HCT116 (cell line): Measurements from ENCODE around the gene ZNF335. TPM values are rescaled to one million over a fixed set of nuclear protein-coding genes. Genes with fewer than 3 reads are reported as not detected.

ENCODE experiments used
- ATAC-seq: fragments of 200-7000 bp; cut with Tn5 transposase; 2 replicates; pipeline ENCODE4 v1.9.1; 2020; ENCODE audit warnings: mild to moderate bottlenecking, moderate library complexity
- BruUV-seq: library from RNA; stranded (reverse); fragments of 400-500 nt; replicated peaks from 2 replicates; lab custom pipeline; 2021; lab: Mats Ljungman, UMichigan
- CTCF ChIA-PET: fragments of 300-600 bp; sonication (Branson Sonifier 250); formaldehyde crosslinking; loops from one replicate; lab custom pipeline; 2021; ENCODE audit warnings: antibody characterized with exemption; lab: Charles Lee
- POLR2A ChIA-PET: fragments of 300-600, 350-600 bp; sonication (Branson Sonifier 250); formaldehyde crosslinking; loops from one replicate; lab custom pipeline; 2021; ENCODE audit warnings: antibody characterized with exemption; lab: Charles Lee
- RAD21 ChIA-PET, 2 experiments: fragments of 300-600 bp; sonication (Branson Sonifier 250); formaldehyde crosslinking; loops; one replicate each; lab custom pipeline; 2023; ENCODE audit warnings: low total read pairs in 2 of 2; ENCODE audit not compliant: uncharacterized antibody in 2 of 2, unreplicated experiment in 2 of 2, low non-redundant PET in 1 of 2; lab: Charles Lee
- DNase-seq: peaks from one replicate; pipeline ENCODE4 v3.0.0-alpha.2; 2010; ENCODE audit warnings: low read depth, low spot score
- H2AFZ ChIP-seq: fragments of 200-600 bp; shearing (Covaris generic), sonication (generic); 2 replicates; pipeline ENCODE4 v1.6.1; 2017; ENCODE audit warnings: low read depth, mixed run types, mixed read lengths, antibody characterized with exemption, low read length; ENCODE audit not compliant: poor library complexity, severe bottlenecking
- H3K27ac ChIP-seq: 2 replicates; pipeline ENCODE4 v1.5.1; 2012; ENCODE audit warnings: low read depth, low read length
- H3K27me3 ChIP-seq: fragments of 200-600 bp; sonication (generic); 2 replicates; pipeline ENCODE4 v1.6.1; 2016; ENCODE audit warnings: mixed run types, low read length, mixed read lengths; ENCODE audit not compliant: insufficient read depth
- H3K36me3 ChIP-seq, 2 experiments: fragments of 200-500 bp in 1 of 2; fragments of 200-600 bp in 1 of 2; sonication (Bioruptor generic) in 1 of 2; sonication (generic) in 1 of 2; 2 replicates each; pipeline versions ENCODE4 v1.5.1 to v1.6.1; 2014 to 2016; ENCODE audit warnings: low read length in 2 of 2, inconsistent platforms in 1 of 2, mixed read lengths in 1 of 2, mixed run types in 1 of 2; ENCODE audit not compliant: insufficient read depth in 2 of 2, control insufficient read depth in 1 of 2
- H3K4me1 ChIP-seq, 2 experiments: fragments of 200-600 bp in 1 of 2; sonication (generic) in 1 of 2; 2 replicates each; pipeline versions ENCODE4 v1.5.1 to v1.6.1; 2012 to 2017; ENCODE audit warnings: low read length in 2 of 2, inconsistent platforms in 1 of 2, mild to moderate bottlenecking in 1 of 2, mixed read lengths in 1 of 2, mixed run types in 1 of 2, moderate library complexity in 1 of 2; ENCODE audit not compliant: insufficient read depth in 2 of 2, control insufficient read depth in 1 of 2
- H3K4me2 ChIP-seq: fragments of 200-600 bp; sonication (generic); 2 replicates; pipeline ENCODE4 v1.6.1; 2017; ENCODE audit warnings: mixed run types, low read length, mixed read lengths
- H3K4me3 ChIP-seq, 2 experiments: fragments of 200-600 bp in 1 of 2; sonication (generic) in 1 of 2; replicated peaks in 1 of 2; 2 replicates each; pipeline ENCODE4 v1.5.1; 2011 to 2016; ENCODE audit warnings: low read length in 2 of 2, control low read depth in 1 of 2, low read depth in 1 of 2, mild to moderate bottlenecking in 1 of 2, mixed read lengths in 1 of 2, mixed run types in 1 of 2
- H3K79me2 ChIP-seq: fragments of 200-600 bp; sonication (generic); 2 replicates; pipeline ENCODE4 v1.6.1; 2017; ENCODE audit warnings: mild to moderate bottlenecking, mixed run types, low read length, moderate library complexity, mixed read lengths; ENCODE audit not compliant: insufficient read depth
- H3K9ac ChIP-seq: fragments of 200-600 bp; sonication (generic); 2 replicates; pipeline ENCODE4 v1.6.1; 2016; ENCODE audit warnings: low read length, mixed read lengths
- H3K9me2 ChIP-seq: fragments of 200-600 bp; sonication (generic), shearing (Covaris generic); 2 replicates; pipeline ENCODE4 v1.6.1; 2017; ENCODE audit warnings: mixed run types, mild to moderate bottlenecking, moderate library complexity; ENCODE audit not compliant: insufficient read depth
- H3K9me3 ChIP-seq, 2 experiments: fragments of 200-500 bp in 1 of 2; fragments of 200-600 bp in 1 of 2; sonication (Bioruptor generic) in 1 of 2; sonication (generic) in 1 of 2; 2 replicates each; pipeline ENCODE4 v1.6.1; 2014 to 2017; ENCODE audit warnings: low read length in 2 of 2, mixed read lengths in 2 of 2, inconsistent platforms in 1 of 2, low read depth in 1 of 2, mild to moderate bottlenecking in 1 of 2, mixed run types in 1 of 2, moderate library complexity in 1 of 2; ENCODE audit not compliant: control insufficient read depth in 1 of 2, insufficient read depth in 1 of 2
- H4K20me1 ChIP-seq: fragments of 200-600 bp; sonication (generic), shearing (Covaris generic); 2 replicates; pipeline ENCODE4 v1.6.1; 2017; ENCODE audit warnings: mixed run types, mild to moderate bottlenecking, moderate library complexity; ENCODE audit not compliant: insufficient read depth
- ATF3 ChIP-seq: IDR thresholded peaks from 2 replicates; pipeline ENCODE4 v1.6.1; 2012
- CBX3 ChIP-seq: IDR thresholded peaks from 2 replicates; pipeline ENCODE4 v1.6.1; 2012; ENCODE audit warnings: low read depth
- CTCF ChIP-seq, 3 experiments: fragments of 200-600 bp in 1 of 3; sonication (generic) in 1 of 3; IDR thresholded peaks in 2 of 3; conservative IDR thresholded peaks in 1 of 3; 2 replicates each; pipeline ENCODE4 v1.5.1; 2012 to 2017; ENCODE audit warnings: low read depth in 2 of 3, low read length in 2 of 3, antibody characterized with exemption in 1 of 3, borderline replicate concordance in 1 of 3, control low read depth in 1 of 3, mild to moderate bottlenecking in 1 of 3, mixed read lengths in 1 of 3, mixed run types in 1 of 3, moderate library complexity in 1 of 3; ENCODE audit not compliant: insufficient read depth in 1 of 3
- EGR1 ChIP-seq: IDR thresholded peaks from 2 replicates; pipeline ENCODE4 v1.6.1; 2012; ENCODE audit warnings: low read depth
- ELF1 ChIP-seq: IDR thresholded peaks from 2 replicates; pipeline ENCODE4 v1.6.1; 2012; ENCODE audit warnings: low read depth, borderline replicate concordance
- EZH2 ChIP-seq: fragments of 200-600 bp; sonication (generic); IDR thresholded peaks from 2 replicates; pipeline ENCODE4 v1.6.1; 2017; ENCODE audit warnings: antibody characterized with exemption, mixed run types
- EZH2phosphoT487 ChIP-seq: fragments of 200-600 bp; IDR thresholded peaks from 2 replicates; pipeline ENCODE4 v1.6.1; 2018; ENCODE audit warnings: antibody characterized with exemption, borderline replicate concordance
- FOSL1 ChIP-seq: IDR thresholded peaks from 2 replicates; pipeline ENCODE4 v1.6.1; 2012; ENCODE audit warnings: low read depth
- JUND ChIP-seq: IDR thresholded peaks from 2 replicates; pipeline ENCODE4 v1.6.1; 2012
- POLR2A ChIP-seq: IDR thresholded peaks from 2 replicates; pipeline ENCODE4 v1.7.0; 2011; ENCODE audit warnings: borderline replicate concordance; ENCODE audit not compliant: insufficient read depth, insufficient read length; ENCODE audit errors: extremely low read depth
- POLR2AphosphoS5 ChIP-seq: IDR thresholded peaks from 2 replicates; pipeline ENCODE4 v1.6.1; 2011; ENCODE audit warnings: mild to moderate bottlenecking, low read depth, low read length, moderate library complexity
- RAD21 ChIP-seq: IDR thresholded peaks from 2 replicates; pipeline ENCODE4 v1.6.1; 2012; ENCODE audit warnings: low read depth, mild to moderate bottlenecking
- REST ChIP-seq: IDR thresholded peaks from 2 replicates; pipeline ENCODE4 v1.6.1; 2012; ENCODE audit warnings: low read depth
- SIN3A ChIP-seq: IDR thresholded peaks from 2 replicates; pipeline ENCODE4 v1.6.1; 2012; ENCODE audit warnings: low read depth
- SP1 ChIP-seq: IDR thresholded peaks from 2 replicates; pipeline ENCODE4 v1.6.1; 2012; ENCODE audit warnings: low read depth
- TCF7L2 ChIP-seq: IDR thresholded peaks from 2 replicates; pipeline ENCODE4 v1.7.0; 2011; ENCODE audit warnings: borderline replicate concordance, inconsistent platforms; ENCODE audit not compliant: insufficient read depth, insufficient read length; ENCODE audit errors: extremely low read depth
- YY1 ChIP-seq: IDR thresholded peaks from 2 replicates; pipeline ENCODE4 v1.6.1; 2011; ENCODE audit warnings: low read length, low read depth, moderate library complexity, mild to moderate bottlenecking; ENCODE audit not compliant: insufficient replicate concordance; ENCODE audit errors: extremely low read depth
- ZBTB33 ChIP-seq: IDR thresholded peaks from 2 replicates; pipeline ENCODE4 v1.6.1; 2011; ENCODE audit warnings: mild to moderate bottlenecking, low read length, moderate library complexity; ENCODE audit not compliant: insufficient replicate concordance; ENCODE audit errors: extremely low read depth
- ZNF274 ChIP-seq: fragments of 200-500 bp; sonication (Bioruptor generic); IDR thresholded peaks from 2 replicates; pipeline ENCODE4 v1.6.1; 2014; ENCODE audit warnings: mild to moderate bottlenecking, low read depth, low read length, inconsistent platforms
- intact Hi-C: fragments of 100-400 bp; cut with micrococcal nuclease; formaldehyde crosslinking; loops from 2 replicates; pipeline ENCODE4 v1.10.0; 2022
- total RNA-seq: library from RNA; stranded (reverse); gene quantifications from one replicate; pipeline ENCODE4 v1.2.1, GENCODE V29; 2021; ENCODE audit not compliant: unreplicated experiment

ZNF335 gene
- total RNA-seq, 1 experiment from 2014 or later = 20.8 TPM

DNA sequence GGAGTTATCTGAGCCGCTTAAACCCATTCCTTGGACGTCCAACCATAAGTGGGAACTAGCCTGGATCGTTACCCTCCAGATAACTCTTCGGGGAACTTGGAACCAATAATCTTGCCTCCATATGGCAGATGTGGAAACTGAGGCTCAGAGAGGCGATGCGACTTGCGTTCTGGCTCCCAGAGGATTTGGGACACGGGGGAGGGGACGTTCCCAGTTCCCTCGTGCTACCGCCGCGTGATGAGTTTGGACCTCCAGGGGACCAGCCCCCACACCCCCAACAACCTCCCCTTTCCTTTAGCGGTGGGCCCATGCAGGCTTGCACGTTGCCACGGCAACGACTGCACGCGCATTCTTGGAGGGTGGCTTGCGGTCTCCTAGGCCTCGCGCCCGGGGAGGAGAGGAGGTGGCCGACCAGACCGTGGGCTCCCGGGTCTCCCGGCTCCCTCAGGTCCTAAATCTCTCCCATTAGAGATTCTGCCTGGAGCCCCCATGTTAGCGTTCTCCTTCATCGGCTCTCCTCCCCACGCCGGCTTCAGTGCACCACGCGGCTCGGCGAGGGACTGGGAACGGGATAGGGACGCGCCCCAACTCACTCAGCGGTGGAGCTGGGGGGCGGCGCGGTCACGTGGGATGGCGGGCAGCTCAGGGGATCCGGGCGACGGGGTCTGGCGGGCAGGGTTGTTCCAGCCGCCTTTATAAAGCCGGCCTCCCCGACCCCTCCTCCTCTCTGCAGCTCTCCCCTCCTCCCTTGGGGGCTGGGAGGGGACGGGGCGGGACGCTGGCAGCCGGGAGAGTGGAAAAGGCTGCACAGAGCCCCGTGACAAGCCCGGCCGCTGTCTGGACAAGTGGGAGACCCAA, 60.3 kb downstream of the ZNF335 start, which contains the start of gene PLTP:
TSS of gene PLTP (minus strand) at position 670 of the 858 bp plus-strand sequence. CDS start 703 bp downstream, outside the sequence.
- no peaks in the 10 kb centered on the region for H3K9me3 ChIP-seq
- peak within 1 kb of the TSS; percentile 47 for H3K4me2 ChIP-seq
- peaks cover 0 to 15% of the 10 kb centered on the region in 2 experiments; a peak in 3 of 4 replicates for H3K4me1 ChIP-seq
- H4K20me1 ChIP-seq = no peaks in the 10 kb centered on the region
- no peak within 1 kb of the TSS for H3K9ac ChIP-seq
- H3K27me3 ChIP-seq = no peaks in the 10 kb centered on the region
- no peak within 1 kb of the TSS for H2AFZ ChIP-seq
- POLR2A ChIA-PET = no interaction called here
- no peaks in the 10 kb centered on the region for H3K79me2 ChIP-seq
- RAD21 ChIA-PET = no interaction called here
- no peak for TF ChIP-seq POLR2A
- no peak for TF ChIP-seq YY1
- TF ChIP-seq ZBTB33 = no peak
- no peak for TF ChIP-seq FOSL1
- TF ChIP-seq ATF3 = no peak
- TF ChIP-seq EZH2phosphoT487 = no peak
- no peak for TF ChIP-seq TCF7L2
- TF ChIP-seq EZH2 = no peak
- TF ChIP-seq POLR2AphosphoS5 = no peak
- TF ChIP-seq REST = no peak
- TF ChIP-seq SIN3A = no peak
- TF ChIP-seq ZNF274 = no peak
- TF ChIP-seq EGR1 = no peak
- no peak for TF ChIP-seq CTCF (IDR thresholded peaks at IDR 0.05 in 2 of 3, conservative IDR thresholded peaks at IDR 0.05 in 1 of 3; ENCODE audit: borderline replicate concordance in 1 of 3, insufficient read depth in 1 of 3, low read depth in 2 of 3, low read length in 2 of 3)
- TF ChIP-seq ELF1 = no peak
- no peak for TF ChIP-seq RAD21
- TF ChIP-seq JUND = no peak
- TF ChIP-seq SP1 = no peak
- TF ChIP-seq CBX3 = no peak
- no peak within 1 kb of the TSS for H3K27ac ChIP-seq
- H3K9me2 ChIP-seq = no peaks in the 10 kb centered on the region
- no peaks in the 10 kb centered on the region for H3K36me3 ChIP-seq
- BruUV-seq = no TSS peak
- CTCF ChIA-PET = no interaction called here
- no peak within 1 kb of the TSS for H3K4me3 ChIP-seq
- ATAC-seq (no peak), DNase-seq (no peak)
- intact Hi-C loops = no loop called here
